WI38 (cell line): ENCODE results near the gene XDH.

ENCODE experiments used
- H3K4me3 ChIP-seq: 2 replicates; pipeline ENCODE4 v1.5.1; 2011; ENCODE audit warnings: low read depth, mild to moderate bottlenecking, control low read depth, low read length
- CTCF ChIP-seq: IDR thresholded peaks from 2 replicates; pipeline ENCODE4 v1.5.1; 2012; ENCODE audit warnings: low read depth, mild to moderate bottlenecking, control low read depth, low read length

The XDH gene

GRCh38 chr2:31404302-31404701, 10.2 kb downstream of the XDH start:
- H3K4me3 ChIP-seq, result no peak overlapping the region
- no peak for TF ChIP-seq CTCF

GRCh38 chr2:31402388-31402787, 12.2 kb downstream of the XDH start:
- no peak for TF ChIP-seq CTCF
- no peak overlapping the region for H3K4me3 ChIP-seq

- no peak overlapping the region for H3K4me3 ChIP-seq
- TF ChIP-seq CTCF, result no peak
Measured at GRCh38 chr2:31401580-31401979, 13.0 kb downstream of the XDH start.

- no peak overlapping the region for H3K4me3 ChIP-seq
- no peak for TF ChIP-seq CTCF
Measured at GRCh38 chr2:31398881-31399280, 15.7 kb downstream of the XDH start.

GRCh38 chr2:31397094-31397493, 17.4 kb downstream of the XDH start:
- no peak for TF ChIP-seq CTCF
- no peak overlapping the region for H3K4me3 ChIP-seq

- no peak for TF ChIP-seq CTCF
- no peak overlapping the region for H3K4me3 ChIP-seq
Measured at GRCh38 chr2:31390324-31390723, 24.2 kb downstream of the XDH start.

GRCh38 chr2:31388736-31389135, 25.8 kb downstream of the XDH start:
- H3K4me3 ChIP-seq, result no peak overlapping the region
- no peak for TF ChIP-seq CTCF
